Fibroblast of skin of left biceps (primary cell): ENCODE data around the gene EGR1.
A peak's percentile ranks its signal among the peaks of the same experiment; 100 is the strongest.

ENCODE experiments used
- DNase-seq, 2 experiments: peaks; one replicate each; pipeline ENCODE4 v3.0.0-alpha.2; 2013; ENCODE audit warnings: low read depth in 2 of 2

EGR1 gene

GRCh38 chr5:138465261-138466124 is at the start of gene EGR1:
Gene EGR1 (plus strand): TSS chr5:138465479. CDS start chr5:138465762, 283 bp downstream.
- DNase-seq: peak; percentile 89

GRCh38 chr5:138418444-138418843 is 46.8 kb upstream of the EGR1 start:
- DNase-seq: no peak

GRCh38 chr5:138425079-138425478 is 40.2 kb upstream of the EGR1 start:
- no peak for DNase-seq

GRCh38 chr5:138435943-138436342 is 29.3 kb upstream of the EGR1 start:
- no peak for DNase-seq

GRCh38 chr5:138438003-138438723 is 27.1 kb upstream of the EGR1 start:
- DNase-seq: no peak

- DNase-seq: peak in 1 of 2 experiments; percentile 4
Measured at GRCh38 chr5:138438724-138439476, 26.4 kb upstream of the EGR1 start, which contains the start of gene REEP2. Gene REEP2 (plus strand): TSS chr5:138439057. CDS start chr5:138439209, 152 bp downstream.

GRCh38 chr5:138439477-138440158 is 25.7 kb upstream of the EGR1 start:
- DNase-seq: no peak

- DNase-seq: no peak
Measured at GRCh38 chr5:138440159-138441073, 24.9 kb upstream of the EGR1 start.

- no peak for DNase-seq
Measured at GRCh38 chr5:138441221-138441620, 24.1 kb upstream of the EGR1 start.

- no peak for DNase-seq
Measured at GRCh38 chr5:138444078-138444773, 21.1 kb upstream of the EGR1 start.

GRCh38 chr5:138444774-138445546 is 20.3 kb upstream of the EGR1 start:
- no peak for DNase-seq

GRCh38 chr5:138445547-138446271 is 19.6 kb upstream of the EGR1 start:
- DNase-seq: no peak

GRCh38 chr5:138448070-138448469 is 17.2 kb upstream of the EGR1 start:
- DNase-seq: no peak

GRCh38 chr5:138448481-138449398 is 16.5 kb upstream of the EGR1 start:
- peak in 1 of 2 experiments; percentile 20 for DNase-seq

GRCh38 chr5:138449501-138450239 is 15.6 kb upstream of the EGR1 start:
- peak in 1 of 2 experiments; percentile 35 for DNase-seq

GRCh38 chr5:138450971-138451370 is 14.3 kb upstream of the EGR1 start:
- no peak for DNase-seq
